RPMI7951 (cell line): Measurements from ENCODE around the gene PDCD1. TPM values are rescaled to one million over a fixed set of nuclear protein-coding genes. Genes with fewer than 3 reads are reported as not detected.
"Not testable (repeated sequence)": the region's sequence is repeated elsewhere in the genome, so short reads cannot be mapped to it uniquely, and the experiment has no call there.

Source experiments
- DNase-seq: peaks from one replicate; pipeline ENCODE4 v3.0.0-alpha.2; 2012; ENCODE audit warnings: low read depth
- total RNA-seq: library from RNA; depleted of rRNA; stranded (reverse); fragments of >200 nt; shearing (Covaris generic); gene quantifications from 2 replicates; pipeline ENCODE4 v1.2.3, GENCODE V29; 2014

Gene PDCD1
- total RNA-seq, 1 experiment from 2014 or later = not detected

- DNase-seq = no peak
These were observed 44.4 kb downstream of the PDCD1 start for GRCh38 chr2:241814393-241814642.

GRCh38 chr2:241813644-241814392 lies 44.9 kb downstream of the PDCD1 start:
- DNase-seq = no peak

GRCh38 chr2:241812730-241813643 lies 45.7 kb downstream of the PDCD1 start:
- no peak for DNase-seq

GRCh38 chr2:241811952-241812729 lies 46.6 kb downstream of the PDCD1 start:
- DNase-seq = no peak

- no peak for DNase-seq
These were observed 47.3 kb downstream of the PDCD1 start for GRCh38 chr2:241811201-241811951.

GRCh38 chr2:241810307-241811200 lies 48.1 kb downstream of the PDCD1 start:
- no peak for DNase-seq

GRCh38 chr2:241809383-241810306 lies 49.0 kb downstream of the PDCD1 start:
- DNase-seq = no peak

GRCh38 chr2:241808721-241809382 lies 49.8 kb downstream of the PDCD1 start, which contains the start of gene NEU4:
Gene NEU4 (plus strand): TSS chr2:241809193. CDS start chr2:241814485, 5,292 bp downstream.
- DNase-seq = no peak

GRCh38 chr2:241808051-241808720 lies 50.5 kb downstream of the PDCD1 start:
- no peak for DNase-seq

- DNase-seq = not testable (repeated sequence)
These were observed 52.5 kb downstream of the PDCD1 start for GRCh38 chr2:241806217-241806616.

- DNase-seq = no peak
These were observed 54.1 kb downstream of the PDCD1 start for GRCh38 chr2:241804326-241805229.

GRCh38 chr2:241803387-241804325 lies 55.0 kb downstream of the PDCD1 start:
- peak; percentile 26 for DNase-seq

- DNase-seq = no peak
These were observed 56.0 kb downstream of the PDCD1 start for GRCh38 chr2:241802421-241803318.

- no peak for DNase-seq
These were observed 56.9 kb downstream of the PDCD1 start for GRCh38 chr2:241801611-241802420.
